Fibroblast of villous mesenchyme (primary cell): ENCODE data around the gene DDRGK1. TPM values are rescaled to one million over a fixed set of nuclear protein-coding genes. Genes with fewer than 3 reads are reported as not detected.

Experiments used
- DNase-seq: peaks from one replicate; pipeline ENCODE4 v3.0.0-alpha.2; 2010; ENCODE audit warnings: low read depth
- H3K4me3 ChIP-seq: 2 replicates; pipeline ENCODE4 v1.5.1; 2011; ENCODE audit warnings: low read depth, mild to moderate bottlenecking, low read length
- CTCF ChIP-seq: IDR thresholded peaks from 2 replicates; pipeline ENCODE4 v1.5.1; 2012; ENCODE audit warnings: low read depth, mild to moderate bottlenecking, low read length; ENCODE audit not compliant: insufficient read depth
- total RNA-seq: library from RNA; depleted of rRNA; stranded (reverse); fragments of >200 nt; gene quantifications from 2 replicates; pipeline ENCODE4 v1.2.3, GENCODE V29; 2012

The DDRGK1 gene
- total RNA-seq, 1 donor, result 21.6 TPM

GRCh38 chr20:3172933-3173609 is 31.4 kb downstream of the DDRGK1 start, which contains the start of gene LZTS3:
Gene LZTS3, minus strand, starts transcription at chr20:3173549. Its CDS starts 6,386 bp downstream, at chr20:3167163.
- peak within 1 kb of the TSS; percentile 92 for H3K4me3 ChIP-seq
- TF ChIP-seq CTCF, result no peak
- peak; percentile 41 for DNase-seq

GRCh38 chr20:3172126-3172932 is 32.2 kb downstream of the DDRGK1 start:
- peak overlapping the region; percentile 92 for H3K4me3 ChIP-seq
- TF ChIP-seq CTCF, result no peak
- DNase-seq, result no peak

GRCh38 chr20:3171391-3172125 is 32.9 kb downstream of the DDRGK1 start:
- no peak for TF ChIP-seq CTCF
- no peak for DNase-seq
- H3K4me3 ChIP-seq, result no peak overlapping the region

- no peak for TF ChIP-seq CTCF
- H3K4me3 ChIP-seq, result no peak overlapping the region
- DNase-seq, result no peak
These were observed 35.5 kb downstream of the DDRGK1 start for GRCh38 chr20:3168829-3169590.

- no peak for TF ChIP-seq CTCF
- H3K4me3 ChIP-seq, result no peak overlapping the region
- DNase-seq, result no peak
These were observed 36.2 kb downstream of the DDRGK1 start for GRCh38 chr20:3168079-3168828.

- no peak for DNase-seq
- TF ChIP-seq CTCF, result no peak
- no peak overlapping the region for H3K4me3 ChIP-seq
These were observed 36.8 kb downstream of the DDRGK1 start for GRCh38 chr20:3167738-3168078.
